Keratinocyte (primary cell): ENCODE data around the gene SMYD3.

Source experiments
- EZH2 ChIP-seq: IDR thresholded peaks from one replicate; pipeline ENCODE4 v1.6.1; 2012; ENCODE audit warnings: inconsistent platforms, mild to moderate bottlenecking, low read length, moderate library complexity
- TF ChIP-seq, protein P1 (sequence below), 3 experiments: IDR thresholded peaks in 1 of 3; conservative IDR thresholded peaks in 1 of 3; optimal IDR thresholded peaks in 1 of 3; 2 replicates in 2 of 3; 3 replicates in 1 of 3; pipeline versions ENCODE3 to v1.5.1; 2011; ENCODE audit warnings: low read length in 3 of 3, mild to moderate bottlenecking in 3 of 3, moderate library complexity in 2 of 3, control low read depth in 1 of 3, inconsistent platforms in 1 of 3; ENCODE audit not compliant: insufficient read depth in 2 of 3; ENCODE audit errors: extremely low read depth in 1 of 3

GRCh38 chr1:246511203-246511602, 4.1 kb upstream of the SMYD3 start:
- TF ChIP-seq, protein P1, sequence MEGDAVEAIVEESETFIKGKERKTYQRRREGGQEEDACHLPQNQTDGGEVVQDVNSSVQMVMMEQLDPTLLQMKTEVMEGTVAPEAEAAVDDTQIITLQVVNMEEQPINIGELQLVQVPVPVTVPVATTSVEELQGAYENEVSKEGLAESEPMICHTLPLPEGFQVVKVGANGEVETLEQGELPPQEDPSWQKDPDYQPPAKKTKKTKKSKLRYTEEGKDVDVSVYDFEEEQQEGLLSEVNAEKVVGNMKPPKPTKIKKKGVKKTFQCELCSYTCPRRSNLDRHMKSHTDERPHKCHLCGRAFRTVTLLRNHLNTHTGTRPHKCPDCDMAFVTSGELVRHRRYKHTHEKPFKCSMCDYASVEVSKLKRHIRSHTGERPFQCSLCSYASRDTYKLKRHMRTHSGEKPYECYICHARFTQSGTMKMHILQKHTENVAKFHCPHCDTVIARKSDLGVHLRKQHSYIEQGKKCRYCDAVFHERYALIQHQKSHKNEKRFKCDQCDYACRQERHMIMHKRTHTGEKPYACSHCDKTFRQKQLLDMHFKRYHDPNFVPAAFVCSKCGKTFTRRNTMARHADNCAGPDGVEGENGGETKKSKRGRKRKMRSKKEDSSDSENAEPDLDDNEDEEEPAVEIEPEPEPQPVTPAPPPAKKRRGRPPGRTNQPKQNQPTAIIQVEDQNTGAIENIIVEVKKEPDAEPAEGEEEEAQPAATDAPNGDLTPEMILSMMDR (optimal IDR thresholded peaks at IDR 0.05 in 1 of 3, IDR thresholded peaks at IDR 0.05 in 1 of 3, conservative IDR thresholded peaks at IDR 0.05 in 1 of 3; ENCODE audit: extremely low read depth in 1 of 3, insufficient read depth in 2 of 3, low read length in 3 of 3) = no peak
- no peak for TF ChIP-seq EZH2
